GM12878 (cell line): ENCODE results near the gene MRPL30. TPM values are rescaled to one million over a fixed set of nuclear protein-coding genes. Genes with fewer than 3 reads are reported as not detected.

Source experiments
- CBX3 ChIP-seq: fragments of 200-600 bp; sonication (generic); IDR thresholded peaks from 2 replicates; pipeline ENCODE4 v1.6.1; 2016; ENCODE audit warnings: low read depth, borderline replicate concordance
- JUND ChIP-seq: IDR thresholded peaks from 2 replicates; pipeline ENCODE4 v1.6.1; 2012; ENCODE audit warnings: low read depth, mild to moderate bottlenecking, low read length, improper control_type of control experiment, moderate library complexity
- POLR2AphosphoS5 ChIP-seq: IDR thresholded peaks from 2 replicates; pipeline ENCODE4 v1.6.1; 2011; ENCODE audit warnings: mild to moderate bottlenecking, low read length, inconsistent platforms
- polyA plus RNA-seq, 11 experiments: library from polyadenylated mRNA; depleted of rRNA in 4 of 11; unstranded in 6 of 11; stranded (reverse) in 5 of 11; fragments of >200 nt; fragmentation: Nextera tagmentation in 4 of 11; fragmentation: Illumina TruSeq in 1 of 11; extraction: Ambion mirVana in 4 of 11; extraction: Trizol in 1 of 11; gene quantifications; 1 replicate in 1 of 11; 2 replicates in 10 of 11; pipeline versions ENCODE4 v1.2.1 to v1.2.3, GENCODE V29; 2011 to 2016; ENCODE audit warnings: inconsistent platforms in 2 of 11, missing spikeins in 2 of 11, low read depth in 1 of 11
- small RNA-seq: library from RNA; depleted of rRNA; stranded (forward); fragments of <200 nt; gene quantifications from one replicate; pipeline ENCODE3, GENCODE V24; 2014
- total RNA-seq, 4 experiments: library from RNA; depleted of rRNA in 3 of 4; stranded (reverse); fragments of >200 nt in 3 of 4; fragmentation: Illumina TruSeq in 1 of 4; extraction: Trizol in 1 of 4; gene quantifications; 2 replicates each; pipeline versions ENCODE4 v1.2.1 to v1.2.3, GENCODE V29; 2013 to 2021
- TF ChIP-seq, protein P1 (sequence below): fragments of 450-650 bp; IDR thresholded peaks from 2 replicates; pipeline ENCODE4 v1.6.1; 2016; ENCODE audit warnings: mild to moderate bottlenecking
- TF ChIP-seq, protein P2 (sequence below): fragments of 450-650 bp; IDR thresholded peaks from 2 replicates; pipeline ENCODE4 v1.6.1; 2017; ENCODE audit warnings: mild to moderate bottlenecking, moderate library complexity

Gene MRPL30
- total and polyA plus RNA-seq, 10 of the 15 experiments (the other 5 are each of a cell fraction or from before 2014, with no cell fraction given), result 33.6 to 63.3 (median 40.1) TPM

DNA sequence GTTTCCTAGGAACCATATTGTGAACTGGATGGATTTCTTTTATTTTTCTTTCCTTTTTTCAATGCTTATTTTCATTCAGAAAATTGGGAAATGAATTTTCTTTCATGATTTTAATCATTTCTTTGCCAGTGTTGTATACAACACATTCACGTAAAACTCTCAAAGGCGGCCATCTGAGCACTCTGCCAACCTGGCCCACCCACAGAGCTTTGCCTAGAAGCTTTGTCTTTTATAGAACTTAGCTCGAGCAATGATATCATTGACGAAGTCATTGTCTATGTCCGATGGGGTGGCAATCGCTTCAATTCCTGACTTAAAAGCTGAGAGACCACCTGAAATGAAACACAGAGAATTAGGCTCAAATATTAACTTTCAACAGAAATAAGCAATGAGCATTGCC is 61.2 kb downstream of the MRPL30 start (continued):
- TF ChIP-seq, protein P1, sequence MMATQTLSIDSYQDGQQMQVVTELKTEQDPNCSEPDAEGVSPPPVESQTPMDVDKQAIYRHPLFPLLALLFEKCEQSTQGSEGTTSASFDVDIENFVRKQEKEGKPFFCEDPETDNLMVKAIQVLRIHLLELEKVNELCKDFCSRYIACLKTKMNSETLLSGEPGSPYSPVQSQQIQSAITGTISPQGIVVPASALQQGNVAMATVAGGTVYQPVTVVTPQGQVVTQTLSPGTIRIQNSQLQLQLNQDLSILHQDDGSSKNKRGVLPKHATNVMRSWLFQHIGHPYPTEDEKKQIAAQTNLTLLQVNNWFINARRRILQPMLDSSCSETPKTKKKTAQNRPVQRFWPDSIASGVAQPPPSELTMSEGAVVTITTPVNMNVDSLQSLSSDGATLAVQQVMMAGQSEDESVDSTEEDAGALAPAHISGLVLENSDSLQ, result no peak
- no peak for TF ChIP-seq JUND
- no peak for TF ChIP-seq POLR2AphosphoS5
- TF ChIP-seq CBX3, result no peak
- TF ChIP-seq, protein P2, sequence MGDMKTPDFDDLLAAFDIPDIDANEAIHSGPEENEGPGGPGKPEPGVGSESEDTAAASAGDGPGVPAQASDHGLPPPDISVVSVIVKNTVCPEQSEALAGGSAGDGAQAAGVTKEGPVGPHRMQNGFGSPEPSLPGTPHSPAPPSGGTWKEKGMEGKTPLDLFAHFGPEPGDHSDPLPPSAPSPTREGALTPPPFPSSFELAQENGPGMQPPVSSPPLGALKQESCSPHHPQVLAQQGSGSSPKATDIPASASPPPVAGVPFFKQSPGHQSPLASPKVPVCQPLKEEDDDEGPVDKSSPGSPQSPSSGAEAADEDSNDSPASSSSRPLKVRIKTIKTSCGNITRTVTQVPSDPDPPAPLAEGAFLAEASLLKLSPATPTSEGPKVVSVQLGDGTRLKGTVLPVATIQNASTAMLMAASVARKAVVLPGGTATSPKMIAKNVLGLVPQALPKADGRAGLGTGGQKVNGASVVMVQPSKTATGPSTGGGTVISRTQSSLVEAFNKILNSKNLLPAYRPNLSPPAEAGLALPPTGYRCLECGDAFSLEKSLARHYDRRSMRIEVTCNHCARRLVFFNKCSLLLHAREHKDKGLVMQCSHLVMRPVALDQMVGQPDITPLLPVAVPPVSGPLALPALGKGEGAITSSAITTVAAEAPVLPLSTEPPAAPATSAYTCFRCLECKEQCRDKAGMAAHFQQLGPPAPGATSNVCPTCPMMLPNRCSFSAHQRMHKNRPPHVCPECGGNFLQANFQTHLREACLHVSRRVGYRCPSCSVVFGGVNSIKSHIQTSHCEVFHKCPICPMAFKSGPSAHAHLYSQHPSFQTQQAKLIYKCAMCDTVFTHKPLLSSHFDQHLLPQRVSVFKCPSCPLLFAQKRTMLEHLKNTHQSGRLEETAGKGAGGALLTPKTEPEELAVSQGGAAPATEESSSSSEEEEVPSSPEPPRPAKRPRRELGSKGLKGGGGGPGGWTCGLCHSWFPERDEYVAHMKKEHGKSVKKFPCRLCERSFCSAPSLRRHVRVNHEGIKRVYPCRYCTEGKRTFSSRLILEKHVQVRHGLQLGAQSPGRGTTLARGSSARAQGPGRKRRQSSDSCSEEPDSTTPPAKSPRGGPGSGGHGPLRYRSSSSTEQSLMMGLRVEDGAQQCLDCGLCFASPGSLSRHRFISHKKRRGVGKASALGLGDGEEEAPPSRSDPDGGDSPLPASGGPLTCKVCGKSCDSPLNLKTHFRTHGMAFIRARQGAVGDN, result no peak

Small RNA genes lying within 50 kb of the gene (small RNA-seq; reads per million reads assigned to genes)
- gene AC092587.1, result not detected

Other genes with a start within 250 kb of the MRPL30 start
Only the 7 nearest of the 9 such genes appear.
- gene C2orf15, start 39.5 kb upstream of the MRPL30 start, total RNA-seq (2014; rRNA removed), result 2.6 and 4.0 TPM in 2 replicates
- 2.8 and 3.4 TPM in 2 replicates for gene C2orf15, start 39.5 kb upstream of the MRPL30 start, total RNA-seq (2014; rRNA removed; fragmentation: Illumina TruSeq; extraction: Trizol)
- 1.1 and 1.5 TPM in 2 replicates for gene C2orf15, start 39.5 kb upstream of the MRPL30 start, total RNA-seq (2021)
- gene C2orf15, start 39.5 kb upstream of the MRPL30 start, polyA plus RNA-seq (2011; rRNA removed), result 2.1 and 3.6 TPM in 2 replicates
- 2.1 and 3.1 TPM in 2 replicates for gene C2orf15, start 39.5 kb upstream of the MRPL30 start, polyA plus RNA-seq (2014; fragmentation: Illumina TruSeq; extraction: Trizol)
- gene C2orf15, start 39.5 kb upstream of the MRPL30 start, polyA plus RNA-seq (2014; fragmentation: Nextera tagmentation; extraction: Ambion mirVana), result 1 to 10 TPM; 1.7 to 2.3 TPM
- gene C2orf15, start 39.5 kb upstream of the MRPL30 start, polyA plus RNA-seq (2014; rRNA removed), result 1.4 and 1.6 TPM in 2 replicates
- gene C2orf15, start 39.5 kb upstream of the MRPL30 start, polyA plus RNA-seq (2016; fragmentation: Nextera tagmentation; extraction: Ambion mirVana), result 1 to 10 TPM; 2.8 to 3.4 TPM
- 5.6 and 6.3 TPM in 2 replicates for gene TSGA10, start 26.2 kb upstream of the MRPL30 start, total RNA-seq (2014; rRNA removed)
- 13.4 and 14.5 TPM in 2 replicates for gene TSGA10, start 26.2 kb upstream of the MRPL30 start, total RNA-seq (2014; rRNA removed; fragmentation: Illumina TruSeq; extraction: Trizol)
- gene TSGA10, start 26.2 kb upstream of the MRPL30 start, total RNA-seq (2021), result 6.2 and 7.2 TPM in 2 replicates
- gene TSGA10, start 26.2 kb upstream of the MRPL30 start, polyA plus RNA-seq (2011; rRNA removed), result 4.6 and 5.3 TPM in 2 replicates
- gene TSGA10, start 26.2 kb upstream of the MRPL30 start, polyA plus RNA-seq (2014; fragmentation: Illumina TruSeq; extraction: Trizol), result 7.9 and 9.1 TPM in 2 replicates
- 10 to 100 TPM; 10.2 to 11.6 TPM for gene TSGA10, start 26.2 kb upstream of the MRPL30 start, polyA plus RNA-seq (2014; fragmentation: Nextera tagmentation; extraction: Ambion mirVana)
- gene TSGA10, start 26.2 kb upstream of the MRPL30 start, polyA plus RNA-seq (2014; rRNA removed), result 5.3 TPM in 2 replicates
- gene TSGA10, start 26.2 kb upstream of the MRPL30 start, polyA plus RNA-seq (2016; fragmentation: Nextera tagmentation; extraction: Ambion mirVana), result 10 to 100 TPM in 1 of 2 experiments, 1 to 10 TPM in 1; 8.1 to 13.5 TPM
- gene LIPT1, start 26.2 kb upstream of the MRPL30 start, total RNA-seq (2014; rRNA removed), result 8.0 and 8.3 TPM in 2 replicates
- 10.4 and 10.9 TPM in 2 replicates for gene LIPT1, start 26.2 kb upstream of the MRPL30 start, total RNA-seq (2014; rRNA removed; fragmentation: Illumina TruSeq; extraction: Trizol)
- gene LIPT1, start 26.2 kb upstream of the MRPL30 start, total RNA-seq (2021), result 7.2 and 8.5 TPM in 2 replicates
- gene LIPT1, start 26.2 kb upstream of the MRPL30 start, polyA plus RNA-seq (2011; rRNA removed), result 15.5 and 22.3 TPM in 2 replicates
- gene LIPT1, start 26.2 kb upstream of the MRPL30 start, polyA plus RNA-seq (2014; fragmentation: Illumina TruSeq; extraction: Trizol), result 13.0 and 16.9 TPM in 2 replicates
- gene LIPT1, start 26.2 kb upstream of the MRPL30 start, polyA plus RNA-seq (2014; fragmentation: Nextera tagmentation; extraction: Ambion mirVana), result 10 to 100 TPM; 14.4 to 15.3 TPM
- 8.4 and 9.4 TPM in 2 replicates for gene LIPT1, start 26.2 kb upstream of the MRPL30 start, polyA plus RNA-seq (2014; rRNA removed)
- gene LIPT1, start 26.2 kb upstream of the MRPL30 start, polyA plus RNA-seq (2016; fragmentation: Nextera tagmentation; extraction: Ambion mirVana), result 10 to 100 TPM; 10.8 TPM
- gene MITD1, start 126 bp upstream of the MRPL30 start, total RNA-seq (2014; rRNA removed), result 36.9 and 47.4 TPM in 2 replicates
- gene MITD1, start 126 bp upstream of the MRPL30 start, total RNA-seq (2014; rRNA removed; fragmentation: Illumina TruSeq; extraction: Trizol), result 68.1 and 74.9 TPM in 2 replicates
- gene MITD1, start 126 bp upstream of the MRPL30 start, total RNA-seq (2021), result 33.0 and 35.6 TPM in 2 replicates
- gene MITD1, start 126 bp upstream of the MRPL30 start, polyA plus RNA-seq (2011; rRNA removed), result 52.6 and 89.2 TPM in 2 replicates
- gene MITD1, start 126 bp upstream of the MRPL30 start, polyA plus RNA-seq (2014; fragmentation: Illumina TruSeq; extraction: Trizol), result 74.3 and 90.7 TPM in 2 replicates
- gene MITD1, start 126 bp upstream of the MRPL30 start, polyA plus RNA-seq (2014; fragmentation: Nextera tagmentation; extraction: Ambion mirVana), result 100 to 1,000 TPM; 106 to 116 TPM
- gene MITD1, start 126 bp upstream of the MRPL30 start, polyA plus RNA-seq (2014; rRNA removed), result 46.6 and 61.9 TPM in 2 replicates
- 10 to 100 TPM; 61.2 to 65.1 TPM for gene MITD1, start 126 bp upstream of the MRPL30 start, polyA plus RNA-seq (2016; fragmentation: Nextera tagmentation; extraction: Ambion mirVana)
- not detected in 2 replicates for gene LYG2, start 74.5 kb downstream of the MRPL30 start, total RNA-seq (2014; rRNA removed)
- not detected in 2 replicates for gene LYG2, start 74.5 kb downstream of the MRPL30 start, total RNA-seq (2014; rRNA removed; fragmentation: Illumina TruSeq; extraction: Trizol)
- gene LYG2, start 74.5 kb downstream of the MRPL30 start, total RNA-seq (2021), result not detected in 2 replicates
- not detected in 2 replicates for gene LYG2, start 74.5 kb downstream of the MRPL30 start, polyA plus RNA-seq (2011; rRNA removed)
- gene LYG2, start 74.5 kb downstream of the MRPL30 start, polyA plus RNA-seq (2014; fragmentation: Illumina TruSeq; extraction: Trizol), result 0.30 TPM in 1 of 2 replicates, not detected in the other
- gene LYG2, start 74.5 kb downstream of the MRPL30 start, polyA plus RNA-seq (2014; fragmentation: Nextera tagmentation; extraction: Ambion mirVana), result under 1 TPM; 0.11 to 0.23 TPM
- not detected in 2 replicates for gene LYG2, start 74.5 kb downstream of the MRPL30 start, polyA plus RNA-seq (2014; rRNA removed)
- under 1 TPM; 0.51 to 0.95 TPM for gene LYG2, start 74.5 kb downstream of the MRPL30 start, polyA plus RNA-seq (2016; fragmentation: Nextera tagmentation; extraction: Ambion mirVana)
- 0.34 and 0.60 TPM in 2 replicates for gene LYG1, start 120.0 kb downstream of the MRPL30 start, total RNA-seq (2014; rRNA removed)
- gene LYG1, start 120.0 kb downstream of the MRPL30 start, total RNA-seq (2014; rRNA removed; fragmentation: Illumina TruSeq; extraction: Trizol), result 0.27 and 0.41 TPM in 2 replicates
- gene LYG1, start 120.0 kb downstream of the MRPL30 start, total RNA-seq (2021), result 0.21 TPM in 1 of 2 replicates, not detected in the other
- 1.3 TPM in 2 replicates for gene LYG1, start 120.0 kb downstream of the MRPL30 start, polyA plus RNA-seq (2011; rRNA removed)
- gene LYG1, start 120.0 kb downstream of the MRPL30 start, polyA plus RNA-seq (2014; fragmentation: Illumina TruSeq; extraction: Trizol), result 0.88 and 1.8 TPM in 2 replicates
- 1 to 10 TPM in 1 of 2 experiments, under 1 TPM in 1; 0.79 to 1.2 TPM for gene LYG1, start 120.0 kb downstream of the MRPL30 start, polyA plus RNA-seq (2014; fragmentation: Nextera tagmentation; extraction: Ambion mirVana)
- 0.70 and 0.72 TPM in 2 replicates for gene LYG1, start 120.0 kb downstream of the MRPL30 start, polyA plus RNA-seq (2014; rRNA removed)
- under 1 TPM; 0.33 to 0.83 TPM for gene LYG1, start 120.0 kb downstream of the MRPL30 start, polyA plus RNA-seq (2016; fragmentation: Nextera tagmentation; extraction: Ambion mirVana)
- gene TXNDC9, start 155.1 kb downstream of the MRPL30 start, total RNA-seq (2014; rRNA removed), result 37.4 and 45.4 TPM in 2 replicates
- gene TXNDC9, start 155.1 kb downstream of the MRPL30 start, total RNA-seq (2014; rRNA removed; fragmentation: Illumina TruSeq; extraction: Trizol), result 48.2 and 53.1 TPM in 2 replicates
- 26.6 and 28.8 TPM in 2 replicates for gene TXNDC9, start 155.1 kb downstream of the MRPL30 start, total RNA-seq (2021)
- 37.0 and 57.1 TPM in 2 replicates for gene TXNDC9, start 155.1 kb downstream of the MRPL30 start, polyA plus RNA-seq (2011; rRNA removed)
- gene TXNDC9, start 155.1 kb downstream of the MRPL30 start, polyA plus RNA-seq (2014; fragmentation: Illumina TruSeq; extraction: Trizol), result 48.6 and 56.8 TPM in 2 replicates
- gene TXNDC9, start 155.1 kb downstream of the MRPL30 start, polyA plus RNA-seq (2014; fragmentation: Nextera tagmentation; extraction: Ambion mirVana), result 100 to 1,000 TPM; 136 to 170 TPM
- 23.0 and 27.0 TPM in 2 replicates for gene TXNDC9, start 155.1 kb downstream of the MRPL30 start, polyA plus RNA-seq (2014; rRNA removed)
- 10 to 100 TPM; 76.0 to 77.3 TPM for gene TXNDC9, start 155.1 kb downstream of the MRPL30 start, polyA plus RNA-seq (2016; fragmentation: Nextera tagmentation; extraction: Ambion mirVana)